ENCODE measurements around the gene LRRC46. TPM values are rescaled to one million over a fixed set of nuclear protein-coding genes. Genes with fewer than 3 reads are reported as not detected.

LRRC46 gene
- total RNA-seq (1 to 10 TPM in 1 of 2 donors, under 1 TPM in 1; 0.40 to 3.4 TPM), polyA plus RNA-seq (ENCODE audit: insufficient read length in 2 of 2) (10 to 100 TPM in 1 of 2 donors, 1 to 10 TPM in 1; 8.9 to 13.1 TPM)
- long read RNA-seq, donor 1, partial matches to known transcripts = 0 of 1 reads
- long read RNA-seq, donor 1, other reads (novel, unspliced or antisense) = 0 of 1 reads
- long read RNA-seq, donor 2 = 0 reads
- long read RNA-seq, donor 3 = 0 reads
- long read RNA-seq, donor 4, transcript LRRC46-201 (8 exons, 1,922 nt) = major isoform, 5 of 63 reads
- long read RNA-seq, donor 4, partial matches to known transcripts = 39 of 63 reads
- long read RNA-seq, donor 4, other reads (novel, unspliced or antisense) = 19 of 63 reads

- Histone ChIP-seq H3K36me3 (ENCODE audit: control insufficient read depth, insufficient read depth, low read length) (peaks cover 33% of the 10 kb centered on the region), H3K27me3 (ENCODE audit: control insufficient read depth, insufficient read depth, low read length) (no peaks in the 10 kb centered on the region), H3K27ac (ENCODE audit: low read depth, low read length) (peak within 1 kb of the TSS; percentile 59), H3K4me1 (ENCODE audit: control insufficient read depth, insufficient read depth, low read length) (peaks cover 16% of the 10 kb centered on the region), H3K9me3 (ENCODE audit: control insufficient read depth, insufficient read depth, low read length) (no peaks in the 10 kb centered on the region), H3K4me3 (ENCODE audit: low read depth, low read length) (peak within 1 kb of the TSS; percentile 68)
- DNase-seq (ENCODE audit: low read depth in 4 of 6, low spot score in 6 of 6) = peak; percentile 86 to 99 (median 94)
- 0% methylated on average over 38 of the region's 42 CpGs for WGBS (ENCODE audit: insufficient coverage)
These were observed at the start of gene LRRC46, which contains the start of gene MRPL10 for GRCh38 chr17:47831003-47831933. LRRC46 (plus strand) TSS chr17:47831670; CDS start chr17:47831990, 320 bp downstream. MRPL10 (minus strand) TSS chr17:47831541; CDS start chr17:47831511, 30 bp downstream.

- Histone ChIP-seq H3K27me3 (ENCODE audit: control insufficient read depth, insufficient read depth, low read length) (peaks cover 44% of the 10 kb centered on the region), H3K4me3 (ENCODE audit: low read depth, low read length) (no peak overlapping the region), H3K9me3 (ENCODE audit: control insufficient read depth, insufficient read depth, low read length) (no peaks in the 10 kb centered on the region), H3K27ac (ENCODE audit: low read depth, low read length) (no peak overlapping the region), H3K36me3 (ENCODE audit: control insufficient read depth, insufficient read depth, low read length) (no peaks in the 10 kb centered on the region), H3K4me1 (ENCODE audit: control insufficient read depth, insufficient read depth, low read length) (peaks cover 8% of the 10 kb centered on the region)
- peak in 1 of 6 donors; percentile 49 for DNase-seq (ENCODE audit: low read depth in 4 of 6, low spot score in 6 of 6)
- WGBS (ENCODE audit: insufficient coverage) = 80% methylated on average over 1 of the region's 5 CpGs
These were observed 45.8 kb upstream of the LRRC46 start for GRCh38 chr17:47785538-47786123.

GRCh38 chr17:47789611-47790561 lies 41.6 kb upstream of the LRRC46 start:
- peak overlapping the region; percentile 37 for H3K27ac ChIP-seq (ENCODE audit: low read depth, low read length)
- H3K9me3 ChIP-seq (ENCODE audit: control insufficient read depth, insufficient read depth, low read length) = no peaks in the 10 kb centered on the region
- WGBS (ENCODE audit: insufficient coverage) = under 1% methylated on average over 67 of the region's 70 CpGs
- H3K36me3 ChIP-seq (ENCODE audit: control insufficient read depth, insufficient read depth, low read length) = no peaks in the 10 kb centered on the region
- peaks cover 8% of the 10 kb centered on the region for H3K4me1 ChIP-seq (ENCODE audit: control insufficient read depth, insufficient read depth, low read length)
- H3K27me3 ChIP-seq (ENCODE audit: control insufficient read depth, insufficient read depth, low read length) = peaks cover 63% of the 10 kb centered on the region
- DNase-seq (ENCODE audit: low read depth in 4 of 6, low spot score in 6 of 6) = peak in 3 of 6 donors; percentile 25 to 81 (median 75)
- peak overlapping the region; percentile 38 for H3K4me3 ChIP-seq (ENCODE audit: low read depth, low read length)

GRCh38 chr17:47791025-47791424 lies 40.4 kb upstream of the LRRC46 start:
- peak overlapping the region; percentile 37 for H3K27ac ChIP-seq (ENCODE audit: low read depth, low read length)
- peaks cover 8% of the 10 kb centered on the region for H3K4me1 ChIP-seq (ENCODE audit: control insufficient read depth, insufficient read depth, low read length)
- peaks cover 59% of the 10 kb centered on the region for H3K27me3 ChIP-seq (ENCODE audit: control insufficient read depth, insufficient read depth, low read length)
- H3K9me3 ChIP-seq (ENCODE audit: control insufficient read depth, insufficient read depth, low read length) = no peaks in the 10 kb centered on the region
- H3K36me3 ChIP-seq (ENCODE audit: control insufficient read depth, insufficient read depth, low read length) = no peaks in the 10 kb centered on the region
- DNase-seq (ENCODE audit: low read depth in 4 of 6, low spot score in 6 of 6) = peak in 1 of 6 donors; percentile 16
- no peak overlapping the region for H3K4me3 ChIP-seq (ENCODE audit: low read depth, low read length)
- no CpG with 5 or more reads among the region's 3 CpGs for WGBS (ENCODE audit: insufficient coverage)

GRCh38 chr17:47792457-47792856 lies 39.0 kb upstream of the LRRC46 start:
- Histone ChIP-seq H3K27me3 (ENCODE audit: control insufficient read depth, insufficient read depth, low read length) (peaks cover 56% of the 10 kb centered on the region), H3K4me1 (ENCODE audit: control insufficient read depth, insufficient read depth, low read length) (peaks cover 8% of the 10 kb centered on the region), H3K27ac (ENCODE audit: low read depth, low read length) (no peak overlapping the region), H3K9me3 (ENCODE audit: control insufficient read depth, insufficient read depth, low read length) (no peaks in the 10 kb centered on the region), H3K4me3 (ENCODE audit: low read depth, low read length) (no peak overlapping the region), H3K36me3 (ENCODE audit: control insufficient read depth, insufficient read depth, low read length) (no peaks in the 10 kb centered on the region)
- no CpG with 5 or more reads among the region's 1 CpG for WGBS (ENCODE audit: insufficient coverage)
- no peak for DNase-seq (ENCODE audit: low read depth in 4 of 6, low spot score in 6 of 6)

- no peaks in the 10 kb centered on the region for H3K9me3 ChIP-seq (ENCODE audit: control insufficient read depth, insufficient read depth, low read length)
These were observed 38.5 kb upstream of the LRRC46 start for GRCh38 chr17:47792979-47793378.

GRCh38 chr17:47797797-47798196 lies 33.7 kb upstream of the LRRC46 start:
- H3K4me1 ChIP-seq (ENCODE audit: control insufficient read depth, insufficient read depth, low read length) = no peaks in the 10 kb centered on the region
- peaks cover 30% of the 10 kb centered on the region for H3K27me3 ChIP-seq (ENCODE audit: control insufficient read depth, insufficient read depth, low read length)
- H3K27ac ChIP-seq (ENCODE audit: low read depth, low read length) = no peak overlapping the region
- H3K4me3 ChIP-seq (ENCODE audit: low read depth, low read length) = no peak overlapping the region
- no peak for DNase-seq (ENCODE audit: low read depth in 4 of 6, low spot score in 6 of 6)
- WGBS (ENCODE audit: insufficient coverage) = no CpG with 5 or more reads among the region's 2 CpGs
- no peaks in the 10 kb centered on the region for H3K36me3 ChIP-seq (ENCODE audit: control insufficient read depth, insufficient read depth, low read length)
- H3K9me3 ChIP-seq (ENCODE audit: control insufficient read depth, insufficient read depth, low read length) = no peaks in the 10 kb centered on the region

More at GRCh38 chr17:47792979-47793378, 38.5 kb upstream of the LRRC46 start:
- WGBS (ENCODE audit: insufficient coverage) = 80% methylated on average over 1 of the region's 6 CpGs
- no peak overlapping the region for H3K27ac ChIP-seq (ENCODE audit: low read depth, low read length)
- no peak overlapping the region for H3K4me3 ChIP-seq (ENCODE audit: low read depth, low read length)
- DNase-seq (ENCODE audit: low read depth in 4 of 6, low spot score in 6 of 6) = no peak
- peaks cover 8% of the 10 kb centered on the region for H3K4me1 ChIP-seq (ENCODE audit: control insufficient read depth, insufficient read depth, low read length)
- no peaks in the 10 kb centered on the region for H3K36me3 ChIP-seq (ENCODE audit: control insufficient read depth, insufficient read depth, low read length)
- peaks cover 53% of the 10 kb centered on the region for H3K27me3 ChIP-seq (ENCODE audit: control insufficient read depth, insufficient read depth, low read length)

- Histone ChIP-seq H3K36me3 (ENCODE audit: control insufficient read depth, insufficient read depth, low read length) (no peaks in the 10 kb centered on the region), H3K4me3 (ENCODE audit: low read depth, low read length) (no peak overlapping the region), H3K27ac (ENCODE audit: low read depth, low read length) (no peak overlapping the region), H3K9me3 (ENCODE audit: control insufficient read depth, insufficient read depth, low read length) (no peaks in the 10 kb centered on the region), H3K27me3 (ENCODE audit: control insufficient read depth, insufficient read depth, low read length) (peaks cover 11% of the 10 kb centered on the region), H3K4me1 (ENCODE audit: control insufficient read depth, insufficient read depth, low read length) (no peaks in the 10 kb centered on the region)
- 80% methylated on average over 11 of the region's 12 CpGs for WGBS (ENCODE audit: insufficient coverage)
- no peak for DNase-seq (ENCODE audit: low read depth in 4 of 6, low spot score in 6 of 6)
These were observed 30.8 kb upstream of the LRRC46 start for GRCh38 chr17:47800686-47801085.

Measured in spinal cord (tissue), 10 donors.